Prostate gland (tissue), 2 donors: ENCODE results near the gene SLC13A2. TPM values are rescaled to one million over a fixed set of nuclear protein-coding genes. Genes with fewer than 3 reads are reported as not detected.
"Not testable (repeated sequence)": the region's sequence is repeated elsewhere in the genome, so short reads cannot be mapped to it uniquely, and the experiment has no call there.

Source experiments
- DNase-seq: peaks from one replicate; pipeline ENCODE4 v3.0.0-alpha.2; 2019; ENCODE audit warnings: low spot score
- H3K27ac ChIP-seq, 2 donors: fragments of 200-600 bp; sonication (generic); 2 replicates each; pipeline ENCODE4 v1.5.1; 2017 to 2019
- H3K27me3 ChIP-seq: fragments of 200-600 bp; sonication (generic); replicated peaks from 2 replicates; pipeline ENCODE4 v1.5.1; 2019; ENCODE audit not compliant: insufficient read depth
- H3K36me3 ChIP-seq, 2 donors: fragments of 200-600 bp; sonication (generic); 1 replicate in 1 of 2; 2 replicates in 1 of 2; pipeline versions ENCODE4 v1.5.1 to v1.8.1; 2017 to 2019
- H3K4me1 ChIP-seq: fragments of 200-600 bp; sonication (generic); replicated peaks from 2 replicates; pipeline ENCODE4 v1.5.1; 2019
- H3K4me3 ChIP-seq, 2 donors: fragments of 200-600 bp; sonication (generic); 2 replicates each; pipeline ENCODE4 v1.5.1; 2017 to 2019
- H3K9me3 ChIP-seq: fragments of 200-600 bp; sonication (generic); 2 replicates; pipeline ENCODE4 v1.5.1; 2017
- CTCF ChIP-seq, 4 experiments: fragments of 200-600 bp in 2 of 4; fragments of 450-650 bp in 2 of 4; sonication (generic) in 2 of 4; IDR thresholded peaks; 1 replicate in 3 of 4; 2 replicates in 1 of 4; pipeline ENCODE4 v1.5.1; 2016 to 2019; ENCODE audit warnings: antibody characterized with exemption in 4 of 4, mild to moderate bottlenecking in 2 of 4, moderate library complexity in 2 of 4
- POLR2A ChIP-seq: fragments of 450-650 bp; IDR thresholded peaks from one replicate; pipeline ENCODE4 v1.6.1; 2016; ENCODE audit warnings: antibody characterized with exemption, mild to moderate bottlenecking
- POLR2AphosphoS5 ChIP-seq: sonication (generic); formaldehyde crosslinking; IDR thresholded peaks from one replicate; pipeline ENCODE4 v1.6.1; 2017; ENCODE audit warnings: antibody characterized with exemption
- WGBS: methylation state at CpG from one replicate; pipeline ENCODE4 v1.1.5; 2018; 5-methylcytosine and 5-hydroxymethylcytosine counted together
- intact Hi-C: fragments of 100-400 bp; cut with DNase I; formaldehyde crosslinking; loops from one replicate; pipeline ENCODE4 v1.14.2; 2022
- total RNA-seq, 2 donors: library from RNA; depleted of rRNA; stranded (reverse); fragments of >200 nt; gene quantifications; one replicate each; pipeline ENCODE4 v1.1.0, GENCODE V29; 2016

Gene SLC13A2
- total RNA-seq, 2 donors from 2014 or later, result 0.09 to 0.68 TPM

- intact Hi-C loops, result no loop called here
- Histone ChIP-seq H3K4me3 (no peak overlapping the region), H3K27ac (no peak overlapping the region), H3K4me1 (no peaks in the 10 kb centered on the region), H3K36me3 (no peaks in the 10 kb centered on the region), H3K9me3 (no peaks in the 10 kb centered on the region), H3K27me3 (no peaks in the 10 kb centered on the region)
- TF ChIP-seq CTCF (IDR thresholded peaks at IDR 0.05), result no peak
- TF ChIP-seq POLR2A, result no peak
- no peak for TF ChIP-seq POLR2AphosphoS5
- no peak for DNase-seq
- WGBS, result 62% methylated on average over 5 of the region's 5 CpGs
These were observed 6.9 kb upstream of the SLC13A2 start for GRCh38 chr17:28466521-28467048.

- no peak for DNase-seq
- TF ChIP-seq CTCF (IDR thresholded peaks at IDR 0.05), result no peak
- no peak for TF ChIP-seq POLR2A
- TF ChIP-seq POLR2AphosphoS5, result no peak
- H3K4me3 ChIP-seq, result no peak overlapping the region
- H3K36me3 ChIP-seq, result no peaks in the 10 kb centered on the region
- H3K27me3 ChIP-seq, result no peaks in the 10 kb centered on the region
- H3K27ac ChIP-seq, result no peak overlapping the region
- intact Hi-C loops, result no loop called here
- H3K9me3 ChIP-seq, result no peaks in the 10 kb centered on the region
- 84% methylated on average over 17 of the region's 17 CpGs for WGBS
- H3K4me1 ChIP-seq, result no peaks in the 10 kb centered on the region
These were observed 5.9 kb upstream of the SLC13A2 start for GRCh38 chr17:28467456-28468025.

- H3K4me3 ChIP-seq, DNase-seq, H3K4me1 ChIP-seq, H3K9me3 ChIP-seq, H3K36me3 ChIP-seq, H3K27me3 ChIP-seq, intact Hi-C loops, H3K27ac ChIP-seq: not testable (repeated sequence)
- 75% methylated on average over 20 of the region's 20 CpGs for WGBS
These were observed 5.3 kb upstream of the SLC13A2 start for GRCh38 chr17:28468033-28468735.

- Histone ChIP-seq H3K4me3 (no peak overlapping the region), H3K27me3 (no peaks in the 10 kb centered on the region), H3K36me3 (no peaks in the 10 kb centered on the region), H3K4me1 (no peaks in the 10 kb centered on the region), H3K9me3 (no peaks in the 10 kb centered on the region), H3K27ac (no peak overlapping the region)
- TF ChIP-seq CTCF (IDR thresholded peaks at IDR 0.05) (no peak), POLR2A (no peak), POLR2AphosphoS5 (no peak)
- intact Hi-C loops, result no loop called here
- no peak for DNase-seq
These were observed 4.7 kb upstream of the SLC13A2 start for GRCh38 chr17:28468781-28469180.

- no peak for DNase-seq
- Histone ChIP-seq H3K36me3 (no peaks in the 10 kb centered on the region), H3K27ac (no peak overlapping the region), H3K4me1 (no peaks in the 10 kb centered on the region), H3K4me3 (no peak overlapping the region), H3K27me3 (no peaks in the 10 kb centered on the region), H3K9me3 (no peaks in the 10 kb centered on the region)
- 71% methylated on average over 8 of the region's 8 CpGs for WGBS
- no peak for TF ChIP-seq CTCF (IDR thresholded peaks at IDR 0.05)
- TF ChIP-seq POLR2A, result no peak
- TF ChIP-seq POLR2AphosphoS5, result no peak
- intact Hi-C loops, result no loop called here
These were observed 4.1 kb upstream of the SLC13A2 start for GRCh38 chr17:28469376-28469775.
